Thyroid gland (tissue), 4 donors: ENCODE measurements around the gene DCUN1D2.

Experiments used
- POLR2A ChIP-seq, 2 donors: fragments of 450-650 bp; IDR thresholded peaks; one replicate each; pipeline ENCODE4 v1.6.1; 2017; ENCODE audit warnings: antibody characterized with exemption in 2 of 2, mild to moderate bottlenecking in 2 of 2, moderate library complexity in 1 of 2
- TF ChIP-seq, protein P1 (sequence below), 6 experiments: fragments of 200-600 bp in 3 of 6; fragments of 450-650 bp in 3 of 6; sonication (generic) in 3 of 6; IDR thresholded peaks; one replicate each; pipeline ENCODE4 v1.5.1; 2016 to 2019; ENCODE audit warnings: antibody characterized with exemption in 6 of 6, mild to moderate bottlenecking in 2 of 6, inconsistent platforms in 1 of 6, moderate library complexity in 1 of 6

DNA sequence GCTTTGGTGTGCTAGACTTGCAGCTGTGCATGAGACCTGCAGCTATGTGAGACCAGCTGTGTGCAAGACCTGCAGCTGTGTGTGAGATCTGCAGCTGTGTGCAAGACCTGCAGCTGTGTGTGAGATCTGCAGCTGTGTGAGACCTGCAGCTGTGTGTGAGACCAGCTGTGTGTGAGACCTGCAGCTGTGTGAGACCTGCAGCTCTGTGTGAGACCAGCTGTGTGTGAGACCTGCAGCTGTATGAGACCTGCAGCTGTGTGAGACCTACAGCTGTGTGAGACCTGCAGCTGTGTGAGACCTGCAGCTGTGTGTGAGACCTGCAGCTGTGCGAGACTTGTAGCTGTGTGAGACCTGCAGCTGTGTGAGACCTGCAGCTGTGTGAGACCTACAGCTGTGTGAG is 6.7 kb upstream of the DCUN1D2 start:
- TF ChIP-seq, protein P1, sequence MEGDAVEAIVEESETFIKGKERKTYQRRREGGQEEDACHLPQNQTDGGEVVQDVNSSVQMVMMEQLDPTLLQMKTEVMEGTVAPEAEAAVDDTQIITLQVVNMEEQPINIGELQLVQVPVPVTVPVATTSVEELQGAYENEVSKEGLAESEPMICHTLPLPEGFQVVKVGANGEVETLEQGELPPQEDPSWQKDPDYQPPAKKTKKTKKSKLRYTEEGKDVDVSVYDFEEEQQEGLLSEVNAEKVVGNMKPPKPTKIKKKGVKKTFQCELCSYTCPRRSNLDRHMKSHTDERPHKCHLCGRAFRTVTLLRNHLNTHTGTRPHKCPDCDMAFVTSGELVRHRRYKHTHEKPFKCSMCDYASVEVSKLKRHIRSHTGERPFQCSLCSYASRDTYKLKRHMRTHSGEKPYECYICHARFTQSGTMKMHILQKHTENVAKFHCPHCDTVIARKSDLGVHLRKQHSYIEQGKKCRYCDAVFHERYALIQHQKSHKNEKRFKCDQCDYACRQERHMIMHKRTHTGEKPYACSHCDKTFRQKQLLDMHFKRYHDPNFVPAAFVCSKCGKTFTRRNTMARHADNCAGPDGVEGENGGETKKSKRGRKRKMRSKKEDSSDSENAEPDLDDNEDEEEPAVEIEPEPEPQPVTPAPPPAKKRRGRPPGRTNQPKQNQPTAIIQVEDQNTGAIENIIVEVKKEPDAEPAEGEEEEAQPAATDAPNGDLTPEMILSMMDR (IDR thresholded peaks at IDR 0.05), result no peak
- no peak for TF ChIP-seq POLR2A (IDR thresholded peaks at IDR 0.05)
